Measurements from ENCODE around the gene MRPL4. TPM values are rescaled to one million over a fixed set of nuclear protein-coding genes. Genes with fewer than 3 reads are reported as not detected.

The MRPL4 gene
- total and polyA plus RNA-seq, 2 of the 13 experiments (the other 11 are each of a cell fraction or from before 2014, with no cell fraction given) = 40.6 to 42.5 TPM

- peak; percentile 53; the same call in 1 of the 2 replicates for TF ChIP-seq ZNF503 (CRISPR knock-in tag; IDR thresholded peaks at IDR 0.05)
- TF ChIP-seq ZNF382 (CRISPR knock-in tag; IDR thresholded peaks at IDR 0.05; ENCODE audit: borderline replicate concordance) = no peak
- TF ChIP-seq ATM (IDR thresholded peaks at IDR 0.05; ENCODE audit: borderline replicate concordance) = no peak
- no peak for TF ChIP-seq SIX1 (CRISPR knock-in tag; IDR thresholded peaks at IDR 0.05; ENCODE audit: borderline replicate concordance)
- TF ChIP-seq HMG20A (CRISPR knock-in tag; IDR thresholded peaks at IDR 0.05; ENCODE audit: borderline replicate concordance) = no peak
- TF ChIP-seq CTCF (CRISPR knock-in tag; IDR thresholded peaks at IDR 0.05) = no peak
- TF ChIP-seq TSC22D2 (CRISPR knock-in tag; IDR thresholded peaks at IDR 0.05; ENCODE audit: borderline replicate concordance) = peak; percentile 58; the same call in 1 of the 2 replicates
- TF ChIP-seq ZBTB40 (IDR thresholded peaks at IDR 0.05) = no peak
- 0 out of 2 replicates have a peak, but pooled peaks have one; percentile 29 for TF ChIP-seq ZBTB40 (CRISPR knock-in tag; IDR thresholded peaks at IDR 0.05)
- TF ChIP-seq RAD51 (IDR thresholded peaks at IDR 0.05; ENCODE audit: borderline replicate concordance) = no peak
- peak; percentile 65; the same call in 1 of the 2 replicates for TF ChIP-seq PHF21A (CRISPR knock-in tag; IDR thresholded peaks at IDR 0.05)
- TF ChIP-seq ZNF629 (CRISPR knock-in tag; conservative IDR thresholded peaks at IDR 0.05) = no peak
- TF ChIP-seq UBTF (CRISPR knock-in tag; IDR thresholded peaks at IDR 0.05) = peak; percentile 50
These were observed 35.1 kb downstream of the MRPL4 start, which contains the start of gene ICAM4 (continued) for GRCh38 chr19:10286803-10287737.

Data from HepG2 (cell line).